H9 (cell line): ENCODE measurements around the gene RASGRP3. TPM values are rescaled to one million over a fixed set of nuclear protein-coding genes. Genes with fewer than 3 reads are reported as not detected.

Experiments used
- DNase-seq: peaks from one replicate; pipeline ENCODE4 v3.0.0-alpha.2; 2017
- H2AFZ ChIP-seq: one replicate; pipeline ENCODE4 v1.6.1; 2013; ENCODE audit warnings: mild to moderate bottlenecking, low read length, control low read depth, moderate library complexity
- H2AK5ac ChIP-seq: 2 replicates; pipeline ENCODE4 v1.6.1; 2013; ENCODE audit warnings: low read length, control low read depth, mixed read lengths; ENCODE audit not compliant: insufficient read length
- H2BK120ac ChIP-seq: one replicate; pipeline ENCODE4 v1.6.1; 2013; ENCODE audit warnings: low read depth, mild to moderate bottlenecking, low read length, control low read depth, inconsistent platforms; ENCODE audit not compliant: poor library complexity, severe bottlenecking
- H2BK12ac ChIP-seq: 2 replicates; pipeline ENCODE4 v1.6.1; 2013; ENCODE audit warnings: low read length, control low read depth, mixed read lengths, low read depth; ENCODE audit not compliant: insufficient read length
- H2BK15ac ChIP-seq: 2 replicates; pipeline ENCODE4 v1.6.1; 2013; ENCODE audit warnings: low read depth, low read length, control low read depth
- H2BK20ac ChIP-seq: one replicate; pipeline ENCODE4 v1.6.1; 2013; ENCODE audit warnings: low read depth, mild to moderate bottlenecking, low read length, control low read depth, inconsistent platforms; ENCODE audit not compliant: poor library complexity, severe bottlenecking
- H2BK5ac ChIP-seq: 2 replicates; pipeline ENCODE4 v1.6.1; 2013; ENCODE audit warnings: low read length, control low read depth, mixed read lengths; ENCODE audit not compliant: insufficient read length
- H3K14ac ChIP-seq: 2 replicates; pipeline ENCODE4 v1.6.1; 2013; ENCODE audit warnings: low read length, control low read depth; ENCODE audit not compliant: insufficient read depth
- H3K18ac ChIP-seq: 2 replicates; pipeline ENCODE4 v1.6.1; 2013; ENCODE audit warnings: low read depth, mild to moderate bottlenecking, mixed read lengths, low read length, control low read depth; ENCODE audit not compliant: insufficient read length
- H3K23ac ChIP-seq: 2 replicates; pipeline ENCODE4 v1.6.1; 2013; ENCODE audit warnings: low read length, control low read depth, mixed read lengths, low read depth; ENCODE audit not compliant: insufficient read length
- H3K23me2 ChIP-seq: 2 replicates; pipeline ENCODE4 v1.6.1; 2013; ENCODE audit warnings: low read depth, mild to moderate bottlenecking, mixed read lengths, low read length, control low read depth; ENCODE audit not compliant: insufficient read length, poor library complexity, severe bottlenecking
- H3K27ac ChIP-seq: 2 replicates; pipeline ENCODE4 v1.5.1; 2013; ENCODE audit warnings: low read length, control low read depth, mixed read lengths, low read depth; ENCODE audit not compliant: insufficient read length
- H3K27me3 ChIP-seq: 2 replicates; pipeline ENCODE4 v1.6.1; 2013; ENCODE audit warnings: low read length, control low read depth, inconsistent platforms; ENCODE audit not compliant: insufficient read depth
- H3K4ac ChIP-seq: 2 replicates; pipeline ENCODE4 v1.6.1; 2013; ENCODE audit warnings: low read depth, mild to moderate bottlenecking, control low read depth, inconsistent platforms, low read length, moderate library complexity
- H3K4me1 ChIP-seq: 2 replicates; pipeline ENCODE4 v1.6.1; 2013; ENCODE audit warnings: low read length, control low read depth, inconsistent platforms; ENCODE audit not compliant: insufficient read depth
- H3K4me2 ChIP-seq: 2 replicates; pipeline ENCODE4 v1.6.1; 2013; ENCODE audit warnings: low read length, control low read depth, mixed read lengths; ENCODE audit not compliant: insufficient read length, insufficient read depth
- H3K56ac ChIP-seq: 2 replicates; pipeline ENCODE4 v1.6.1; 2013; ENCODE audit warnings: low read depth, mild to moderate bottlenecking, mixed read lengths, low read length, control low read depth; ENCODE audit not compliant: insufficient read length
- H3K79me1 ChIP-seq: 2 replicates; pipeline ENCODE4 v1.6.1; 2013; ENCODE audit warnings: low read depth, mild to moderate bottlenecking, moderate library complexity, low read length, control low read depth, inconsistent platforms; ENCODE audit not compliant: insufficient read depth, poor library complexity, severe bottlenecking
- H3K79me2 ChIP-seq: 2 replicates; pipeline ENCODE4 v1.6.1; 2013; ENCODE audit warnings: low read length, control low read depth, inconsistent platforms; ENCODE audit not compliant: insufficient read depth
- H3K9ac ChIP-seq: 2 replicates; pipeline ENCODE4 v1.6.1; 2013; ENCODE audit warnings: low read length, control low read depth, mixed read lengths; ENCODE audit not compliant: insufficient read length; ENCODE audit errors: extremely low read depth
- H3K9me3 ChIP-seq: one replicate; pipeline ENCODE4 v1.6.1; 2013; ENCODE audit warnings: low read depth, low read length, inconsistent platforms; ENCODE audit not compliant: control insufficient read depth
- H3T11ph ChIP-seq: one replicate; pipeline ENCODE4 v1.6.1; 2013; ENCODE audit warnings: mild to moderate bottlenecking, low read length, control low read depth, inconsistent platforms
- H4K20me1 ChIP-seq: one replicate; pipeline ENCODE4 v1.6.1; 2013; ENCODE audit not compliant: control insufficient read depth, insufficient read length, insufficient read depth
- H4K5ac ChIP-seq: 2 replicates; pipeline ENCODE4 v1.6.1; 2013; ENCODE audit warnings: low read depth, mild to moderate bottlenecking, mixed read lengths, low read length, control low read depth; ENCODE audit not compliant: insufficient read length
- H4K8ac ChIP-seq: replicated peaks from 2 replicates; pipeline ENCODE4 v1.6.1; 2013; ENCODE audit warnings: low read length, control low read depth, mixed read lengths, low read depth; ENCODE audit not compliant: insufficient read length
- H4K91ac ChIP-seq: 2 replicates; pipeline ENCODE4 v1.6.1; 2013; ENCODE audit warnings: low read depth, mild to moderate bottlenecking, moderate library complexity, mixed read lengths, low read length, control low read depth; ENCODE audit not compliant: insufficient read length
- H3K27ac Mint-ChIP-seq, 3 experiments: 2 replicates in 2 of 3; 3 replicates in 1 of 3; pipeline ENCODE4 v1.8.0; 2020 to 2021; ENCODE audit warnings: mixed read lengths in 3 of 3, mild to moderate bottlenecking in 1 of 3, moderate library complexity in 1 of 3
- H3K27me3 Mint-ChIP-seq: 2 replicates; pipeline ENCODE4 v1.8.0; 2021; ENCODE audit warnings: low read depth, mild to moderate bottlenecking, moderate library complexity, mixed read lengths
- H3K36me3 Mint-ChIP-seq, 3 experiments: 2 replicates in 2 of 3; 3 replicates in 1 of 3; pipeline ENCODE4 v1.8.0; 2020 to 2021; ENCODE audit warnings: low read depth in 3 of 3, mixed read lengths in 3 of 3; ENCODE audit not compliant: insufficient read depth in 1 of 3
- H3K4me1 Mint-ChIP-seq, 2 experiments: 2 replicates each; pipeline ENCODE4 v1.8.0; 2020; ENCODE audit warnings: mixed read lengths in 2 of 2
- H3K4me3 Mint-ChIP-seq, 2 experiments: 2 replicates in 1 of 2; 3 replicates in 1 of 2; pipeline ENCODE4 v1.8.0; 2020 to 2021; ENCODE audit warnings: mild to moderate bottlenecking in 2 of 2, mixed read lengths in 2 of 2, moderate library complexity in 1 of 2
- H3K9me3 Mint-ChIP-seq, 2 experiments: 2 replicates in 1 of 2; 3 replicates in 1 of 2; pipeline ENCODE4 v1.8.0; 2020; ENCODE audit warnings: mild to moderate bottlenecking in 2 of 2, mixed read lengths in 2 of 2, moderate library complexity in 1 of 2
- CTCF ChIP-seq: fragments of 200-600 bp; sonication (generic); conservative IDR thresholded peaks from 3 replicates; pipeline ENCODE4 v1.8.0; 2021; ENCODE audit warnings: antibody characterized with exemption, mild to moderate bottlenecking
- total RNA-seq: library from RNA; stranded (reverse); gene quantifications from 2 replicates; pipeline ENCODE4 v1.2.1, GENCODE V29; 2021

The RASGRP3 gene
- total RNA-seq, 1 experiment from 2014 or later, result not detected

- Histone ChIP-seq H3K4me2 (no peak overlapping the region), H3K56ac (no peak overlapping the region)
- H3K36me3 Mint-ChIP-seq, result no peaks in the 10 kb centered on the region; a peak in 1 of 7 replicates
Observed at GRCh38 chr2:33561872-33562271, 85.4 kb downstream of the RASGRP3 start.

More at GRCh38 chr2:33561872-33562271, 85.4 kb downstream of the RASGRP3 start:
- Histone ChIP-seq H3K4me1 (no peaks in the 10 kb centered on the region), H2BK120ac (no peak overlapping the region), H4K8ac (no peak overlapping the region), H4K5ac (no peak overlapping the region), H3K14ac (no peak overlapping the region), H2BK15ac (no peak overlapping the region), H3K23ac (no peak overlapping the region), H3K23me2 (no peaks in the 10 kb centered on the region), H2AFZ (no peak overlapping the region), H3K18ac (no peak overlapping the region), H4K91ac (no peak overlapping the region), H2BK20ac (no peak overlapping the region), H3K27me3 (no peaks in the 10 kb centered on the region), H3K4ac (no peak overlapping the region), H3K27ac (no peak overlapping the region), H2AK5ac (no peak overlapping the region), H2BK5ac (no peak overlapping the region), H3K9me3 (no peaks in the 10 kb centered on the region), H3K9ac (no peak overlapping the region), H3K79me1 (no peaks in the 10 kb centered on the region), H2BK12ac (no peak overlapping the region), H3T11ph (no peak overlapping the region), H4K20me1 (no peaks in the 10 kb centered on the region), H3K79me2 (no peaks in the 10 kb centered on the region)
- no peak for TF ChIP-seq CTCF
- DNase-seq, result no peak
- Mint-ChIP-seq H3K27ac (no peak overlapping the region), H3K27me3 (no peaks in the 10 kb centered on the region), H3K4me3 (no peak overlapping the region), H3K9me3 (no peaks in the 10 kb centered on the region), H3K4me1 (no peaks in the 10 kb centered on the region)
